SK-N-SH treated with all-trans-retinoic acid at 6 μM for 48 hours (cell line): ENCODE data around the gene ADAMTS10.

Source experiments
- ARNTL ChIP-seq: fragments of 450-650 bp; formaldehyde crosslinking; IDR thresholded peaks from 2 replicates; pipeline ENCODE4 v1.5.0; 2020; ENCODE audit warnings: low read depth, mild to moderate bottlenecking, moderate library complexity, borderline replicate concordance
- CREB5 ChIP-seq: fragments of 250-450 bp; sonication (Bioruptor Pico); IDR thresholded peaks from 2 replicates; pipeline ENCODE4 v1.5.1; 2020; ENCODE audit warnings: low read depth, mild to moderate bottlenecking, moderate library complexity
- ESRRG ChIP-seq: fragments of 250-450 bp; sonication (Bioruptor Pico); IDR thresholded peaks from 2 replicates; pipeline ENCODE4 v1.6.1; 2021; ENCODE audit warnings: mild to moderate bottlenecking
- GLIS3 ChIP-seq: fragments of 250-450 bp; sonication (Bioruptor Pico); IDR thresholded peaks from 2 replicates; pipeline ENCODE4 v1.5.0; 2020; ENCODE audit warnings: mild to moderate bottlenecking, moderate library complexity
- ISL1 ChIP-seq: fragments of 250-450 bp; sonication (Bioruptor Pico); IDR thresholded peaks from 2 replicates; pipeline ENCODE4 v2.1.2; 2022; ENCODE audit warnings: mild to moderate bottlenecking, moderate library complexity
- OSR1 ChIP-seq: fragments of 250-450 bp; sonication (Bioruptor Pico); IDR thresholded peaks from 2 replicates; pipeline ENCODE4 v1.8.0; 2022; ENCODE audit warnings: moderate library complexity, mild to moderate bottlenecking, inconsistent platforms
- RARB ChIP-seq: fragments of 250-450 bp; sonication (Bioruptor Pico); IDR thresholded peaks from 2 replicates; pipeline ENCODE4 v1.8.0; 2021; ENCODE audit warnings: mild to moderate bottlenecking, moderate library complexity
- TCF4 ChIP-seq: fragments of 250-450 bp; sonication (Bioruptor Pico); IDR thresholded peaks from 2 replicates; pipeline ENCODE4 v1.8.0; 2021; ENCODE audit warnings: mild to moderate bottlenecking, moderate library complexity, borderline replicate concordance
- TOX ChIP-seq: fragments of 250-450 bp; sonication (Bioruptor Pico); IDR thresholded peaks from 2 replicates; pipeline ENCODE4 v1.8.0; 2021; ENCODE audit warnings: mild to moderate bottlenecking, moderate library complexity, borderline replicate concordance
- ZFP3 ChIP-seq: fragments of 250-450 bp; sonication (Bioruptor Pico); IDR thresholded peaks from 2 replicates; pipeline ENCODE4 v1.5.0; 2020; ENCODE audit warnings: mild to moderate bottlenecking, moderate library complexity
- ZFP30 ChIP-seq: fragments of 450-650 bp; formaldehyde crosslinking; IDR thresholded peaks from 2 replicates; pipeline ENCODE4 v1.5.0; 2022; ENCODE audit warnings: mild to moderate bottlenecking, moderate library complexity
- ZNF70 ChIP-seq: fragments of 450-650 bp; formaldehyde crosslinking; IDR thresholded peaks from 2 replicates; pipeline ENCODE4 v1.5.0; 2020; ENCODE audit warnings: mild to moderate bottlenecking, moderate library complexity
- ZNF8 ChIP-seq: fragments of 450-650 bp; formaldehyde crosslinking; IDR thresholded peaks from 2 replicates; pipeline ENCODE4 v1.5.0; 2020; ENCODE audit warnings: mild to moderate bottlenecking, moderate library complexity
- TF ChIP-seq, protein P1 (sequence below): fragments of 250-450 bp; sonication (Bioruptor Pico); IDR thresholded peaks from 2 replicates; pipeline ENCODE4 v1.8.0; 2020; ENCODE audit warnings: mild to moderate bottlenecking, moderate library complexity, borderline replicate concordance

DNA sequence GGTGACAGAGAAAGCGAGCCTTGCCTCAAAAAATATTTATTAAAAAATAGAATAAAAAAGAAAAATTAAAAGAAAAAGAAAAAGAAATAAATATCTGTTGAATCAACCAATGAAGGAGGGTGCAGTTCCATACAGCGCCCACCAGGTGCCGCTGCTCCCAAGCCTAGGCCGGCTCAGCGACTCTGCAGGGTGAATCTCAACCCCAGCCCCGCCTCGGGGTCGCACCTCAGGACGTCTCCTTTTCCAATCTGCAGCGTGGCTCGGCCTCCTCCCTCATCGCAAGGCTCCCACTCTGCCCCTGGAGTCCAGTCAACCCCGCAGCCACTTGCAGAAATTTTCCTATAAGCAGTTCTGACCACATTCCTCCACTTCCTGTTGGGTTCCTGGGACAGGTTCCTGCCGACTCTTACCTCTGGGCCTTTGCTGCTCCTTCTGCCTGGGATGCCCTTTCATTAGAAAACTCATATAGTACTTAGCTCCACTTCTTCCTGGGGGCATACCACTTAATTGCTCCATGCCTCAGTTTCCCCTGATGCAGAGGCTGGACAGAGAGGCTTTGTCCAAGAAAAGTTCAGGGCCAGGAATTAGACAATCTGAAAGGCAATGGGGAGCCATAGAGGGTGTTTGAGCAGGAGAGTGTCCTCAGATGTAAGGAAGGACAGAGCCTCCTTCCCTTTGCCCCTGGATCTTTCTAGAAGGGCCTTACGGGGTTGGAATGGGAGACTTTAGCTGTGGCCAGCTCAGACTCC, 44.2 kb upstream of the ADAMTS10 start:
- TF ChIP-seq, protein P1, sequence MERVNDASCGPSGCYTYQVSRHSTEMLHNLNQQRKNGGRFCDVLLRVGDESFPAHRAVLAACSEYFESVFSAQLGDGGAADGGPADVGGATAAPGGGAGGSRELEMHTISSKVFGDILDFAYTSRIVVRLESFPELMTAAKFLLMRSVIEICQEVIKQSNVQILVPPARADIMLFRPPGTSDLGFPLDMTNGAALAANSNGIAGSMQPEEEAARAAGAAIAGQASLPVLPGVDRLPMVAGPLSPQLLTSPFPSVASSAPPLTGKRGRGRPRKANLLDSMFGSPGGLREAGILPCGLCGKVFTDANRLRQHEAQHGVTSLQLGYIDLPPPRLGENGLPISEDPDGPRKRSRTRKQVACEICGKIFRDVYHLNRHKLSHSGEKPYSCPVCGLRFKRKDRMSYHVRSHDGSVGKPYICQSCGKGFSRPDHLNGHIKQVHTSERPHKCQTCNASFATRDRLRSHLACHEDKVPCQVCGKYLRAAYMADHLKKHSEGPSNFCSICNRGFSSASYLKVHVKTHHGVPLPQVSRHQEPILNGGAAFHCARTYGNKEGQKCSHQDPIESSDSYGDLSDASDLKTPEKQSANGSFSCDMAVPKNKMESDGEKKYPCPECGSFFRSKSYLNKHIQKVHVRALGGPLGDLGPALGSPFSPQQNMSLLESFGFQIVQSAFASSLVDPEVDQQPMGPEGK (CRISPR knock-in tag), result no peak
- no peak for TF ChIP-seq ESRRG (CRISPR knock-in tag)
- TF ChIP-seq ZNF70 (CRISPR knock-in tag), result no peak
- no peak for TF ChIP-seq CREB5 (CRISPR knock-in tag)
- no peak for TF ChIP-seq GLIS3 (CRISPR knock-in tag)
- no peak for TF ChIP-seq ZFP30 (CRISPR knock-in tag)
- TF ChIP-seq ZFP3 (CRISPR knock-in tag), result no peak
- TF ChIP-seq RARB (CRISPR knock-in tag), result no peak
- TF ChIP-seq ARNTL (CRISPR knock-in tag), result no peak
- TF ChIP-seq OSR1 (CRISPR knock-in tag), result no peak
- TF ChIP-seq ISL1, result no peak
- TF ChIP-seq ZNF8 (CRISPR knock-in tag), result no peak
- no peak for TF ChIP-seq TOX (CRISPR knock-in tag)
- TF ChIP-seq TCF4 (CRISPR knock-in tag), result no peak
